ENCODE data around the gene ABTB2. TPM values are rescaled to one million over a fixed set of nuclear protein-coding genes. Genes with fewer than 3 reads are reported as not detected.

The ABTB2 gene
- total RNA-seq, 1 donor from 2014 or later, result 0.89 TPM

DNA sequence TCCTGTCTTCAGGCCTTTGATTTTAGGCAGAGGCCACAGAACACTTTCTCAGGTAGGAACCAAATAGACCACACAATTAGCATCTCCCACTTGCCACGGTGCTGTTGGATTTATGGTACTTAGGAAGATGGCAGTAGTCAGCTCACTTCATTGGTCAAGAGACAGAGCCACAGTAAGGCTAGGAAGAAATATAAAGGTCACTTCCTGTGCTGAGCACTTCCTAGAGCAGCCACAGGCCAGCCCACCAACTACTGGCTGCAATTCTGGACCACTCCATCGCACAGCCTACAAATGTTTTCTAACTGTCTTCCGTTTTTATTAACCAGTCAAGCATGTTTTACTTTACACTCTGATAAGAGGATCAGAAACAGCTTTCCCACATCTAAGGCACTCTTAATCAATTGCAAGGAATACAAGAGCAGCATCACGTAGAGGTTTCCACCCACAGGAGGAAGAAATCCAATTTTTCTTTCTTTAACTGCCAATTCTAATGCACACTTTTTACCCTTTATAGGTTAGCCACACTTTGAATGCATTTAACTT, 54.7 kb downstream of the ABTB2 start:
- Mint-ChIP-seq H3K36me3 (ENCODE audit: unreplicated experiment) (no peaks in the 10 kb centered on the region), H3K27ac (ENCODE audit: unreplicated experiment) (no peak overlapping the region), H3K27me3 (ENCODE audit: unreplicated experiment) (peaks cover 4% of the 10 kb centered on the region), H3K9me3 (ENCODE audit: unreplicated experiment) (no peaks in the 10 kb centered on the region), H3K4me1 (ENCODE audit: unreplicated experiment) (peaks cover 10% of the 10 kb centered on the region), H3K4me3 (ENCODE audit: unreplicated experiment) (no peak overlapping the region)
- TF ChIP-seq, protein P1, sequence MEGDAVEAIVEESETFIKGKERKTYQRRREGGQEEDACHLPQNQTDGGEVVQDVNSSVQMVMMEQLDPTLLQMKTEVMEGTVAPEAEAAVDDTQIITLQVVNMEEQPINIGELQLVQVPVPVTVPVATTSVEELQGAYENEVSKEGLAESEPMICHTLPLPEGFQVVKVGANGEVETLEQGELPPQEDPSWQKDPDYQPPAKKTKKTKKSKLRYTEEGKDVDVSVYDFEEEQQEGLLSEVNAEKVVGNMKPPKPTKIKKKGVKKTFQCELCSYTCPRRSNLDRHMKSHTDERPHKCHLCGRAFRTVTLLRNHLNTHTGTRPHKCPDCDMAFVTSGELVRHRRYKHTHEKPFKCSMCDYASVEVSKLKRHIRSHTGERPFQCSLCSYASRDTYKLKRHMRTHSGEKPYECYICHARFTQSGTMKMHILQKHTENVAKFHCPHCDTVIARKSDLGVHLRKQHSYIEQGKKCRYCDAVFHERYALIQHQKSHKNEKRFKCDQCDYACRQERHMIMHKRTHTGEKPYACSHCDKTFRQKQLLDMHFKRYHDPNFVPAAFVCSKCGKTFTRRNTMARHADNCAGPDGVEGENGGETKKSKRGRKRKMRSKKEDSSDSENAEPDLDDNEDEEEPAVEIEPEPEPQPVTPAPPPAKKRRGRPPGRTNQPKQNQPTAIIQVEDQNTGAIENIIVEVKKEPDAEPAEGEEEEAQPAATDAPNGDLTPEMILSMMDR (IDR thresholded peaks at IDR 0.05), result no peak
- no peak for DNase-seq (ENCODE audit: extremely low spot score, unreplicated experiment)

DNA sequence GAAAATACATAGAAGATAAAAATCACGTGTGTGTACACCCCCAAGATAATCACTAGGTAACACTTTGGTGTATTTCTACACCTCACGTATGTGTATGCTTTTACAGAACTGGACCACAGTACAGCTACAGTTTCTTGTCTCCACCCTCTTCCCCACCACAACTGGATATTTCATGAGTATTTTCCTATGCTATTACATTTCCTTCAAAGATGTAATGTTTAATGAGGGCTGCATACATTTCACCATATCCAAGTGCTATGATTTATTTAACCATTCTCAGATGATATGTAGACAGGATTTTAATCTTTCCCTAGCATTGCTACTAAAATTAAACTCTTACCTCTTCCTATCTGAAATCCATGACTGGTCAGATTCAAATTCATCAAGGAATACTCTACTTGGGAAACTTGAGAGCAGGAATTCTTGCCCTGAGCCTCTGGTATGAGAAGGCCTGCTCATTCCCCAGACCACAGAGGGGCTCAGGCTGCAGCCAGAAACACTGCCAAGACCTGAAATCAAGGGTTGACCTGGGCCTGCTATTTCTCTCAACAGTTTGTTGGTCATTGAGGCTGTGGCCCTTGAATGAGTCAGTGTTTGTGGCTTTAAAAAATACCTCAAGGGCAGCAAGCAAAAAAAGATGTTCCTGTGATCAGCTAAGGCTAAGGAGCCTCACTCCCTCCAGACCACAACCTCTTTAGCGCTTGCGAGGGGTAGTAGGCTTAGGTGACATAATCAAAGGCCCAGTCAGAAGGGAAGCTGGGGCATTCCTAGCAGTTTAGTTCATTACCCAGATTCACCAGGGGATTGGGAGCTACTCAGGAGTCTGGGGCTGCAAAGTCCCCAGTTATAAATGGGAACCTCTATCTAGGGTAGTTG, 55.5 kb downstream of the ABTB2 start:
- Mint-ChIP-seq H3K4me1 (ENCODE audit: unreplicated experiment) (peaks cover 10% of the 10 kb centered on the region), H3K27me3 (ENCODE audit: unreplicated experiment) (peaks cover 4% of the 10 kb centered on the region), H3K36me3 (ENCODE audit: unreplicated experiment) (no peaks in the 10 kb centered on the region), H3K27ac (ENCODE audit: unreplicated experiment) (no peak overlapping the region), H3K9me3 (ENCODE audit: unreplicated experiment) (no peaks in the 10 kb centered on the region), H3K4me3 (ENCODE audit: unreplicated experiment) (no peak overlapping the region)
- TF ChIP-seq, protein P1 (IDR thresholded peaks at IDR 0.05), result no peak
- no peak for DNase-seq (ENCODE audit: extremely low spot score, unreplicated experiment)

DNA sequence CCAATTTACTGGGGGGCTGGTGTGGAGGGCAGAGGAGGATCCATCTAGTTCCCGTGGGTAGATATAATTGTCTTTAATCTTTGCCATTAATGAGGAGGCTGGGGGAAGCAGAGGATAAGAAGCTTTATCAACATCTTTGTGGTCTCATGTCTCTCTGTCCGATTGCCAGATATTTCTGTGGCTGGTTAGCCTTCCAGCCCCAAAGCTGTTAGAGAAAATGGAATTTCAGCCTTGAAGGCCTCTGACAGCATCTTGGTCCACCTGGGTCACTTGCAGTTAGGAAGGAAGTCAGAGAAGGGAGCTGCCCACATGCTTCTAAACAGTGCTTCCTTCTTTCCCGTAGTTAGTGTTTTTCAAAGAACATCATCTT, 56.9 kb downstream of the ABTB2 start:
- TF ChIP-seq, protein P1 (IDR thresholded peaks at IDR 0.05), result no peak
- DNase-seq (ENCODE audit: extremely low spot score, unreplicated experiment), result no peak
- Mint-ChIP-seq H3K4me1 (ENCODE audit: unreplicated experiment) (peaks cover 10% of the 10 kb centered on the region), H3K27ac (ENCODE audit: unreplicated experiment) (no peak overlapping the region), H3K27me3 (ENCODE audit: unreplicated experiment) (peaks cover 9% of the 10 kb centered on the region), H3K9me3 (ENCODE audit: unreplicated experiment) (no peaks in the 10 kb centered on the region), H3K36me3 (ENCODE audit: unreplicated experiment) (no peaks in the 10 kb centered on the region), H3K4me3 (ENCODE audit: unreplicated experiment) (no peak overlapping the region)

DNA sequence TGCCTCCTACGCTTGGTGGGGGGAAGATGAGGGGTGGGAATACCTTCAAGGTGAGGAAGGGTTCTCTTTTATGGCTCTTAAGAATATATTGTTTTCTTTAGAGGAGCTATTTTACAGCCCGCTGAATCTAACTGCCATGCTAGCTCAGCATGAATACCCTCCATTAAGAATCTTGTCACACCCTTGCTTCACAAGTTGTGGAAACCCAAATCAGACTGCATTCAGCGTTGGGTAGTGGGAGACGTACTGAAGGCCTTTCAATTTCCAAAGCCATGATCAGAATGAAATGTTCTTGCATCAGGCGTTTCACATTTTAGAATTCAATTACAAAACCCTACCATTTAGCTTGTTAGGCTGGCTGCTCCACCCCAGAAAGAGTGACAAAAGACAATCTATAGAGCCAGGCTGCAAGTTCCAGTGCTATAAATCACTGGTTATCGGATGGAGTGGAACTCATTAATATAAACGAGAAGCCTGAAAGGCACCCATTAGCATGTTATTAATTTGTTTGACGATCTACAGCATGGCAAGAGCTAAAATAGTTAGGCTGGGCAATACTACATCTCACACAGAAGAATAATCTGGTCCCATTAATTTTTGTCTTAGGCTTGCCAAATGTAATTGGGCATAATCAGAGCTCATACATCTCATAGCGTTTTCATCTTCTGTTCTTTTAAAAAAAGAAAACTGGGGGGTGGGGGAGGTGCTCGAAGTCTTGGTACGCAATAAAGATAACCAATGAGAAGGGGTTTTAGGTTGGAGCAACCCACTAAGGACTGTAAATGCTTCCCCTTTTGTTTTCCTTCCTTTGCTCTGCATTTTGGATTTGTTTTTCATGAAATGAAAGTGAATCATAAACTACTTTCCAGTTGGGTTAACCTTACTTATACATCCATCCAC, 57.5 kb downstream of the ABTB2 start:
- peaks cover 6% of the 10 kb centered on the region for H3K27me3 Mint-ChIP-seq (ENCODE audit: unreplicated experiment)
- DNase-seq (ENCODE audit: extremely low spot score, unreplicated experiment), result no peak
- H3K4me3 Mint-ChIP-seq (ENCODE audit: unreplicated experiment), result no peak overlapping the region
- TF ChIP-seq, protein P1 (IDR thresholded peaks at IDR 0.05), result no peak
- H3K36me3 Mint-ChIP-seq (ENCODE audit: unreplicated experiment), result no peaks in the 10 kb centered on the region
- H3K4me1 Mint-ChIP-seq (ENCODE audit: unreplicated experiment), result peaks cover 9% of the 10 kb centered on the region
- no peaks in the 10 kb centered on the region for H3K9me3 Mint-ChIP-seq (ENCODE audit: unreplicated experiment)
- no peak overlapping the region for H3K27ac Mint-ChIP-seq (ENCODE audit: unreplicated experiment)
